Esophagus muscularis mucosa (tissue), 4 donors: Measurements from ENCODE around the gene IL11. TPM values are rescaled to one million over a fixed set of nuclear protein-coding genes. Genes with fewer than 3 reads are reported as not detected.
A peak's percentile ranks its signal among the peaks of the same experiment; 100 is the strongest.

Experiments used
- DNase-seq: peaks from one replicate; pipeline ENCODE4 v3.0.0-alpha.2; 2017; ENCODE audit errors: extremely low spot score
- H3K27ac ChIP-seq, 4 donors: fragments of 200-600 bp; sonication (generic); replicated peaks in 1 of 4; 1 replicate in 3 of 4; 2 replicates in 1 of 4; pipeline ENCODE4 v1.5.1; 2016 to 2019; ENCODE audit warnings: mild to moderate bottlenecking in 1 of 4
- H3K27me3 ChIP-seq, 4 donors: fragments of 200-600 bp; sonication (generic); one replicate each; pipeline versions ENCODE4 v1.5.1 to v1.6.0; 2016 to 2019
- H3K36me3 ChIP-seq, 4 donors: fragments of 200-600 bp; sonication (generic); one replicate each; pipeline ENCODE4 v1.5.1; 2016 to 2019
- H3K4me1 ChIP-seq, 4 donors: fragments of 200-600 bp; sonication (generic); one replicate each; pipeline ENCODE4 v1.5.1; 2016 to 2019
- H3K4me3 ChIP-seq, 4 donors: fragments of 200-600 bp; sonication (generic); 1 replicate in 2 of 4; 2 replicates in 2 of 4; pipeline ENCODE4 v1.5.1; 2016 to 2019; ENCODE audit warnings: mild to moderate bottlenecking in 4 of 4, moderate library complexity in 1 of 4
- H3K9me3 ChIP-seq, 4 donors: fragments of 200-600 bp; sonication (generic); 1 replicate in 3 of 4; 2 replicates in 1 of 4; pipeline ENCODE4 v1.5.1; 2016 to 2019
- EP300 ChIP-seq: sonication (generic); formaldehyde crosslinking; IDR thresholded peaks from one replicate; pipeline ENCODE4 v1.6.1; 2017; ENCODE audit warnings: antibody characterized with exemption
- POLR2A ChIP-seq: fragments of 450-650 bp; IDR thresholded peaks from one replicate; pipeline ENCODE4 v1.6.1; 2017; ENCODE audit warnings: antibody characterized with exemption, moderate library complexity, mild to moderate bottlenecking, low read depth
- POLR2AphosphoS5 ChIP-seq, 2 donors: sonication (generic); formaldehyde crosslinking; IDR thresholded peaks; one replicate each; pipeline ENCODE4 v1.6.1; 2017; ENCODE audit warnings: antibody characterized with exemption in 2 of 2
- WGBS: methylation state at CpG from one replicate; pipeline ENCODE4 v1.1.5; 2018; 5-methylcytosine and 5-hydroxymethylcytosine counted together
- intact Hi-C: fragments of 100-400 bp; cut with DNase I; formaldehyde crosslinking; loops from one replicate; pipeline ENCODE4 v1.15.1; 2023
- total RNA-seq, 4 donors: library from RNA; depleted of rRNA; stranded (reverse); fragments of >200 nt; gene quantifications; one replicate each; pipeline versions ENCODE4 v1.1.0 to v1.2.1, GENCODE V29; 2016
- TF ChIP-seq, protein P1 (sequence below), 3 experiments: fragments of 200-600 bp in 2 of 3; fragments of 450-650 bp in 1 of 3; sonication (generic) in 2 of 3; IDR thresholded peaks; one replicate each; pipeline ENCODE4 v1.5.1; 2017 to 2019; ENCODE audit warnings: antibody characterized with exemption in 3 of 3, mild to moderate bottlenecking in 2 of 3, moderate library complexity in 1 of 3

IL11 gene
- total RNA-seq, 4 donors from 2014 or later, result 0.33 to 0.34 TPM; not detected in 2

DNA sequence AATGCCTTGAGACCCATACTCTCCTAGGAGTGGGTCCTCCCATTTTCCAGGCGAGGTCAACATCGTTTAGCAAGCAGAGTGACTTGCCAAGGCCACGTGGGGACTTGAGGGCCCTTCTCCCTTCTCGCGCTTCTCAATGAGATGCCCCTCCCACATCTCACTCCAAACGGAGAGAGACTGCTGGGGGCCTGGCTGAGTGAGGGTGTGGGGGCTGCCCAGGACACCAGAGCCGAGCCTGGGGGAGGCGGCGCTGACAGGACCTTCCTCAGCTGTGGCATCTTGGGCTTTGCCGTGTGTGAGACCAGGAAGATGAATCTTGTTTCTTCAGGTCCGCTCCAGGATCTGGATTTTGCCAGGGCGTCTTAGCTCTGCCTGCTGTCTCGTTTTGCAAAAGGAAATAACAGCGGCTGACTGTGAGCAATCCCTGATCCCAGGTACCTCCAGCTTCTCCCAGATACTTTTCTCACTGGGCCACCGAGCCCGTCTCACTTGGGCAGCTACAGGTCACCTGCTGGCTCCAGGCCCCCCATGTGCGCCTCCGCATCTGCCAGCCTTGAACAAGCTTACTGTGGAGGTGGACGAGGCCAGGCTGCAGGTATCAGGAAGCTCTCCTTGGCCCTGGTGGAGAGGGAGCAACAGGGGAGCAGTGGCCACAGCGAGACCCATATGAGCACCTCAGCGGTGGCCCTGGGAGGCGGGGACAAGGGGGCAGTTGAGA lies 21.8 kb downstream of the IL11 start:
- Histone ChIP-seq H3K9me3 (no peaks in the 10 kb centered on the region), H3K4me1 (peaks cover 7 to 28% (median 17%) of the 10 kb centered on the region in 4 donors), H3K36me3 (peaks cover 0 to 37% (median 20%) of the 10 kb centered on the region in 4 donors), H3K27ac (no peak overlapping the region), H3K27me3 (peaks cover 4 to 46% (median 30%) of the 10 kb centered on the region in 4 donors), H3K4me3 (no peak overlapping the region)
- TF ChIP-seq, protein P1, sequence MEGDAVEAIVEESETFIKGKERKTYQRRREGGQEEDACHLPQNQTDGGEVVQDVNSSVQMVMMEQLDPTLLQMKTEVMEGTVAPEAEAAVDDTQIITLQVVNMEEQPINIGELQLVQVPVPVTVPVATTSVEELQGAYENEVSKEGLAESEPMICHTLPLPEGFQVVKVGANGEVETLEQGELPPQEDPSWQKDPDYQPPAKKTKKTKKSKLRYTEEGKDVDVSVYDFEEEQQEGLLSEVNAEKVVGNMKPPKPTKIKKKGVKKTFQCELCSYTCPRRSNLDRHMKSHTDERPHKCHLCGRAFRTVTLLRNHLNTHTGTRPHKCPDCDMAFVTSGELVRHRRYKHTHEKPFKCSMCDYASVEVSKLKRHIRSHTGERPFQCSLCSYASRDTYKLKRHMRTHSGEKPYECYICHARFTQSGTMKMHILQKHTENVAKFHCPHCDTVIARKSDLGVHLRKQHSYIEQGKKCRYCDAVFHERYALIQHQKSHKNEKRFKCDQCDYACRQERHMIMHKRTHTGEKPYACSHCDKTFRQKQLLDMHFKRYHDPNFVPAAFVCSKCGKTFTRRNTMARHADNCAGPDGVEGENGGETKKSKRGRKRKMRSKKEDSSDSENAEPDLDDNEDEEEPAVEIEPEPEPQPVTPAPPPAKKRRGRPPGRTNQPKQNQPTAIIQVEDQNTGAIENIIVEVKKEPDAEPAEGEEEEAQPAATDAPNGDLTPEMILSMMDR (IDR thresholded peaks at IDR 0.05), result no peak
- no peak for TF ChIP-seq POLR2A
- no peak for TF ChIP-seq POLR2AphosphoS5 (IDR thresholded peaks at IDR 0.05)
- no peak for TF ChIP-seq EP300
- DNase-seq, result no peak
- WGBS, result 65% methylated on average over 20 of the region's 22 CpGs
- intact Hi-C loops, result no loop called here

DNA sequence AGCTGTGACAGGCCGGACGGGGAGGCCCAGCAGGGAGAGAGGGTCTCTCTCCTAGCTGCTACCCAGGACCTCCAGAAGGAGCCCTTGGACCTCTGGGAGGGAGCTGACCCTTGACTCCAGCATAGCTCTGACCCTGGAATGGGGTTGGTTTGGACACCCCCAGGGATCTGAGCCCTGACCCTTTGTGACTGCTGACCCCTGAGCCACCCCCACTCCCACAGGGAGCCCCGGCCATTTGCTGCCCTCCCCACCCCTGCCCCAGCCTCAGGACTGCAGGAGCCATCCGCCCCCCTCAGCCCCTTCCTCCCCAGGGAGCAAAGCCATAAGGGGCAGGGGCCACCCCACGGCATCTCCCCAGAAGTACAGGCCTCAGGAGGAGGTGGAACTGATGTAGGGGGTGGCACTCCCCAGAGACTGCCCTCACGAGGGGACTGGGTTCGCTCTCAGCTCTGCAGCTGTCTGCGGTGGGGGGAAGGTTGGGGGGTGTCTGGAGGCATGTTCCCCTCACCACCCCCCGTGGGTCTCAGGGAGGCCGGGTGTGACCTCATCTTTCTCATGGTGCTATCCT lies 22.7 kb downstream of the IL11 start:
- Histone ChIP-seq H3K4me3 (no peak overlapping the region), H3K9me3 (no peaks in the 10 kb centered on the region), H3K4me1 (peaks cover 3 to 20% (median 11%) of the 10 kb centered on the region in 4 donors), H3K27me3 (peaks cover 0 to 36% (median 21%) of the 10 kb centered on the region in 4 donors), H3K36me3 (peaks cover 0 to 47% (median 29%) of the 10 kb centered on the region in 4 donors), H3K27ac (no peak overlapping the region)
- DNase-seq, result no peak
- 74% methylated on average over 4 of the region's 10 CpGs for WGBS
- intact Hi-C loops, result no loop called here
- TF ChIP-seq, protein P1 (IDR thresholded peaks at IDR 0.05), result no peak
- TF ChIP-seq POLR2AphosphoS5 (IDR thresholded peaks at IDR 0.05), result no peak
- TF ChIP-seq EP300, result no peak
- TF ChIP-seq POLR2A, result no peak

GRCh38 chr19:55346725-55347441 lies 23.4 kb downstream of the IL11 start:
- H3K27ac ChIP-seq, result peak overlapping the region in 1 of 4 donors; percentile 6
- H3K9me3 ChIP-seq, result no peaks in the 10 kb centered on the region
- no peak for DNase-seq
- H3K36me3 ChIP-seq, result peaks cover 0 to 53% (median 36%) of the 10 kb centered on the region in 4 donors
- intact Hi-C loops, result no loop called here
- no peak overlapping the region for H3K4me3 ChIP-seq
- peaks cover 3 to 25% (median 12%) of the 10 kb centered on the region in 4 donors for H3K4me1 ChIP-seq
- 94% methylated on average over 6 of the region's 41 CpGs for WGBS
- peaks cover 0 to 30% (median 14%) of the 10 kb centered on the region in 4 donors for H3K27me3 ChIP-seq
- TF ChIP-seq, protein P1 (IDR thresholded peaks at IDR 0.05), result no peak
- TF ChIP-seq EP300 (no peak), POLR2AphosphoS5 (IDR thresholded peaks at IDR 0.05) (no peak), POLR2A (no peak)

GRCh38 chr19:55345818-55346724 lies 24.2 kb downstream of the IL11 start:
- 88% methylated on average over 26 of the region's 43 CpGs for WGBS
- peaks cover 0 to 54% (median 36%) of the 10 kb centered on the region in 4 donors for H3K36me3 ChIP-seq
- intact Hi-C loops, result no loop called here
- DNase-seq, result no peak
- H3K4me3 ChIP-seq, result no peak overlapping the region
- H3K9me3 ChIP-seq, result no peaks in the 10 kb centered on the region
- H3K27ac ChIP-seq, result peak overlapping the region in 1 of 4 donors; percentile 21
- H3K27me3 ChIP-seq, result peaks cover 0 to 22% (median 7%) of the 10 kb centered on the region in 4 donors
- peaks cover 8 to 33% (median 20%) of the 10 kb centered on the region in 4 donors for H3K4me1 ChIP-seq
- TF ChIP-seq, protein P1 (IDR thresholded peaks at IDR 0.05), result no peak
- TF ChIP-seq POLR2A (no peak), POLR2AphosphoS5 (IDR thresholded peaks at IDR 0.05) (no peak), EP300 (no peak)
